ENCODE results near the gene ACTBL2.
A peak's percentile ranks its signal among the peaks of the same experiment; 100 is the strongest.

Gene ACTBL2

DNA sequence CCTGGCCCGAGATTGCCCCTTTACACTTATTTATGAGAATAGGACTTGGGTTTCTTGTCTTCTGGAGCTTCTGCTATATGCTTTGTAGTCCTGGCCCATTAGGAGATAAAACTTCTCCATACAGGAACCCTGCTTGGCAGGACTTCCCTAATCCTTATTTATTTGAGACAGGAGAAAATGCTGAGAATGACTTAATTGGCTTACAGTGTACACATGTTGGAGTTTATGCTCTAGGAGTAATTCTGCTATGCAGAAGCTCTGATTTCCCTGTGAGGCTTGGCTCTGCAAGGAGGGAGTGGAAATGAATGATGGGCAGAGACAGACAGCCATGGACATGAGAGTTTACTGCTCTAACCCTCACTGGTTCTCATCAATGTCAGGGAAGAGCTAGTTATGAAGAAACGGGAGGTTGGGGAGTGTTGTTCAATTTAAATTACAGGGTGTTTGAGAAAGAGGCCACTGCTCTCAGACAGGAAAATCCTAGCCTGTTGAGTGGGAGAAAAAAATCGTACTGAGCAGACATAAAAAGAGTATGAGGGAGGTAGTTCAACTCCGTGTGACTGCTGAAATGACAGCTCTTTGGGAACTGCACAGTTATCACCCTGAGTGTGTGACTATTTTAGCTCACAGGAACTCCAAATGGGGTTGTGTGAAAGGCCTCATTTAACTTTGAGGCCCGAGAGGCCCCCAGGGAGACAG, 37.5 kb downstream of the ACTBL2 start:
- no peak overlapping the region for H3K27ac Mint-ChIP-seq
- peaks cover 37% of the 10 kb centered on the region for H3K27me3 Mint-ChIP-seq
- no peak for ATAC-seq

DNA sequence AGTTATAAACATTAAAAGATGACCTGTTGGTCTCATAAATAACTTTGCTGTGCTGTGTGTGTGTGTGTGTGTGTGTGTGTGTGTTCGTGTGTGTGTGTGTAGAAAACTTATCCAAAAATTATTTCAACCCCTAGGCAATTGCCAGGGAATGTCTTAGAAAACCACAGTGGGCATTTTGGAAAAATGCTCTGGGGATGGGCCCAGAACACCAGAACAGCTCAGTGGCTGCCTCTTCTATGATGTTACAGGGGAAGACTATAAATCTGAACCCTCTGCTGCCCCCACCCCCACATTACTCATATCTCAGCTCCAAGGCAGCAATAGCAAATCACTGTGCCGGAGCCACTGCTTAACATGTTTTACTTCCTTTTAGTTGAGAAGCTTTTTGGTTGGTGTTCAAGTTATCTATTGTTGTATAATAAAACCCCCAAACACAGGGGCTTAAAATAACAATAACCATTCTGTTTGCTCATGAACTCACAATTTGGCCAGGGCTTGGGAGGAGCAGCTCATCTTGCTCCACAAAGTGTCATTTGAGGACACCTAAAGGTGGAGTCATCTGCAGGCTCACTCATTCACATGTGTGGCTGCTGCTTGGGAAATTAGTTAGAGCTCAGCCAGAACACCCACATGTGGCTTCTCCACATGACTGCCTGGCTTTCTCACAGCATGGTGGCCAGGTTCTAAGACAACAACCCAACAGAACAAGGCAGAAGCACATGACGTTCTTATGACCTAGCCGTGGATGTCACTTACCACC, 40.4 kb downstream of the ACTBL2 start:
- Mint-ChIP-seq H3K36me3 (no peaks in the 10 kb centered on the region), H3K4me3 (no peak overlapping the region), H3K9me3 (no peaks in the 10 kb centered on the region), H3K4me1 (no peaks in the 10 kb centered on the region), H3K27me3 (peaks cover 49% of the 10 kb centered on the region), H3K27ac (no peak overlapping the region)
- ATAC-seq: peak; percentile 67

More for the DNA sequence above, 37.5 kb downstream of the ACTBL2 start:
- H3K4me3 Mint-ChIP-seq: no peak overlapping the region
- no peaks in the 10 kb centered on the region for H3K9me3 Mint-ChIP-seq
- H3K4me1 Mint-ChIP-seq: no peaks in the 10 kb centered on the region
- H3K36me3 Mint-ChIP-seq: no peaks in the 10 kb centered on the region

DNA sequence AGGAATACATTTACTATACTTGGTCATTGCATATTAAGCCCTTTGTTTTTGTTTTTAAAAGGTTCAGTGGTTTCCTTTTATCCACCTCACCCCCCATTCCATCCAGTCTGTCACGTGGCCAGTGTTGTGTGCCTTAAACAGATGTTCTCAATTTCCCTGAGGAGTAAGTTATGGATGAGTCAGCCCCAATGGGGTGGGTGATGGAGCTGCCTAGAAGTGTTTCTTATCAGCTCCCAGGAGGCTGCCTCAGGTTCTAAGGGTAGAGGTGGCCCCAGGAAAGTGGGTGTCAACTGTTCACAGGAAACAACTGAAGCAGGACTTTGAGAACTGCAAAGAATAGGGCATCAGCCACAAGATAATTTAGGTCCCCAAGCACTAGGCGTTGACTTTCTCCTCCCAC, 41.1 kb downstream of the ACTBL2 start:
- H3K27ac Mint-ChIP-seq: no peak overlapping the region
- peak; percentile 57 for ATAC-seq
- H3K27me3 Mint-ChIP-seq: peaks cover 43% of the 10 kb centered on the region
- H3K36me3 Mint-ChIP-seq: no peaks in the 10 kb centered on the region
- no peaks in the 10 kb centered on the region for H3K9me3 Mint-ChIP-seq
- H3K4me1 Mint-ChIP-seq: no peaks in the 10 kb centered on the region
- H3K4me3 Mint-ChIP-seq: no peak overlapping the region

DNA sequence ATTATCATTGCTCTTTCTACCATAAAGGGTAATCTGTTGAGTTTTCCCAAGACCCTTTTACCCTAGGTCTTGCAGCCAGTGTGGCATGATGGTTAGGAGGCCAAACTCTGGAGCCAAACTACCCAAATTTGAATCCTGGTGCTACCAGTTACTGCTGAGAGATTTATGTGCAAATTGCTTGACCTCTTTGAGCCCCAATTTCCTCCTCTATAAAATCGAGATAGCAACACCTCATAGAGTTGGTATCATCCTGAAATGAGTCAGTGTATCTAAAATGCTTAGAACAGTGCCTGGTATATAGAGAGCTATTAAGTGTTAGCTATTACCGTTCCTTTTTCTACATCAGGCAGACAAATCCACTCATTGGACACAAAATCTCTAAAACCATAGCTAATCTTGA, 43.0 kb downstream of the ACTBL2 start:
- Mint-ChIP-seq H3K27ac (no peak overlapping the region), H3K9me3 (no peaks in the 10 kb centered on the region), H3K27me3 (peaks cover 39% of the 10 kb centered on the region), H3K36me3 (no peaks in the 10 kb centered on the region), H3K4me1 (no peaks in the 10 kb centered on the region), H3K4me3 (no peak overlapping the region)
- no peak for ATAC-seq

- H3K4me3 Mint-ChIP-seq: no peak overlapping the region
- H3K27ac Mint-ChIP-seq: no peak overlapping the region
- no peaks in the 10 kb centered on the region for H3K9me3 Mint-ChIP-seq
- no peak for ATAC-seq
- no peaks in the 10 kb centered on the region for H3K4me1 Mint-ChIP-seq
- peaks cover 35% of the 10 kb centered on the region for H3K27me3 Mint-ChIP-seq
- no peaks in the 10 kb centered on the region for H3K36me3 Mint-ChIP-seq
These were observed 44.4 kb downstream of the ACTBL2 start for GRCh38 chr5:57437976-57438805.

DNA sequence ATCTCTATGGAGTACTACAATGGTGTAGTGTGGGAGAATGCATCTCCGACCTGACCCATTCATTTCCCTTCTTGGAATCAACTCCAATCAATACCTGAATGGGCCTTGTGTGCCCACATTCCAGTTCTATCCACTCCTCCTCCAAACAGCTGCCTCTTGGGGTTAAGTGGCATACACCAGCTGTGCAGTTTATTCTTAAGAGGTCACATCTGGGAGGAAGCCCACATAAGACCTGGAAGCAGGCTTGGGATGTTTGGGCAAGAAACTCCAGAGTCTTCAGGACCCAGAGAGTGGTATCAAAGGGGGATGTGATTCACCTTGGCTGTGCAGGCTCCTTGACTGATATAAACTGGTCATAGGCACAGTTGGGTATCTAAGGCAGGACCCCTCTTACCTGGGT, 46.0 kb downstream of the ACTBL2 start:
- Mint-ChIP-seq H3K36me3 (no peaks in the 10 kb centered on the region), H3K9me3 (no peaks in the 10 kb centered on the region), H3K4me1 (no peaks in the 10 kb centered on the region), H3K4me3 (no peak overlapping the region), H3K27ac (no peak overlapping the region), H3K27me3 (peaks cover 34% of the 10 kb centered on the region)
- ATAC-seq: no peak

DNA sequence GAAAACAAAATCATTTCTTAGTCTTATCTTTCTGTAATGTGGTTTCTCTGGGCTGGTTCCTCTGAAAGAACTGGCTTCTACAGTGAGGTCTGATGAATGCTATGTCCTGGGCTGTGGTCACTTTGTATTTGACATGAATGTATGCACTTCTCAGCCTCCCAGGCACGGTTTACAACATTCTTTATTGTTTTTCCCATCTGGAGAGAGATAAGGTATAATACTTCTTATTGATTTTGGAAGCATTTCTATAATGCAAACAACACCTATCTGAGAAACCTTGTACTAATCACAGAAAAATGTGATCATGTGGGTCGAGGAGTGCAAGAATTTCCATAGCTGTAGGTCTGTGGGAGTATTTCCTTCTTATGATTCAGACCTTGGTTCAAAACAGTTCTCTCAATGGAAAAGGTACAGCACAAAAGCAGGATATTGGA, 46.9 kb downstream of the ACTBL2 start:
- Mint-ChIP-seq H3K9me3 (no peaks in the 10 kb centered on the region), H3K27ac (no peak overlapping the region), H3K27me3 (peaks cover 34% of the 10 kb centered on the region), H3K4me3 (no peak overlapping the region), H3K4me1 (no peaks in the 10 kb centered on the region), H3K36me3 (no peaks in the 10 kb centered on the region)
- ATAC-seq: no peak

- ATAC-seq: no peak
- no peak overlapping the region for H3K27ac Mint-ChIP-seq
- no peaks in the 10 kb centered on the region for H3K36me3 Mint-ChIP-seq
These were observed 47.9 kb downstream of the ACTBL2 start for GRCh38 chr5:57434683-57435082.

DNA sequence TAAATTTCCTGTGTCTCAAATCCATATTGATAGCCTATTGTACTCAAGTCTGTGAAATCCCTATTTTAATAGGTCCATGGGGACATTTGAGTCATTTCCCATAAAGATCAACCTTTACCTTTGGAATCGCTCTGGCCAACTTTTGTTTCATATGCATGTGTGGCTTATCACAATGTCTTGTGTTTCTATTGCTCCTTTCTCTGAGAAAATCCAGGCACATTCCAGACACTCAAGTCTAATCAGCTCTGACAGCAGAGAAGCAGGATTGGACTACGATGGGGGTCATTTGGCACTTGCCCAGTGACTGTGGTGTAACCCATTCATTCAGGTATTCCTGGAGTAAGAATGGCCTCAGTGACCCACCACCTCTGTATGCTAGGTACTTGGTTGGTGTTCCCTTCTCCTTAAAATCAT, 48.4 kb downstream of the ACTBL2 start:
- Mint-ChIP-seq H3K9me3 (no peaks in the 10 kb centered on the region), H3K4me3 (no peak overlapping the region), H3K27me3 (peaks cover 23% of the 10 kb centered on the region), H3K27ac (no peak overlapping the region), H3K4me1 (no peaks in the 10 kb centered on the region), H3K36me3 (no peaks in the 10 kb centered on the region)
- no peak for ATAC-seq

More at GRCh38 chr5:57434683-57435082, 47.9 kb downstream of the ACTBL2 start:
- no peak overlapping the region for H3K4me3 Mint-ChIP-seq
- no peaks in the 10 kb centered on the region for H3K4me1 Mint-ChIP-seq
- H3K27me3 Mint-ChIP-seq: peaks cover 26% of the 10 kb centered on the region
- H3K9me3 Mint-ChIP-seq: no peaks in the 10 kb centered on the region

GRCh38 chr5:57432876-57433275, 49.7 kb downstream of the ACTBL2 start:
- no peaks in the 10 kb centered on the region for H3K36me3 Mint-ChIP-seq
- no peak overlapping the region for H3K27ac Mint-ChIP-seq
- ATAC-seq: no peak

GRCh38 chr5:57431759-57432158, 50.9 kb downstream of the ACTBL2 start:
- Mint-ChIP-seq H3K27ac (no peak overlapping the region), H3K9me3 (no peaks in the 10 kb centered on the region), H3K27me3 (peaks cover 14% of the 10 kb centered on the region), H3K4me1 (no peaks in the 10 kb centered on the region), H3K4me3 (no peak overlapping the region), H3K36me3 (no peaks in the 10 kb centered on the region)
- no peak for ATAC-seq

More at GRCh38 chr5:57432876-57433275, 49.7 kb downstream of the ACTBL2 start:
- Mint-ChIP-seq H3K4me1 (no peaks in the 10 kb centered on the region), H3K4me3 (no peak overlapping the region), H3K27me3 (peaks cover 20% of the 10 kb centered on the region), H3K9me3 (no peaks in the 10 kb centered on the region)
